Gastroesophageal sphincter (tissue), 3 donors: ENCODE results near the gene GC.

ENCODE experiments used
- POLR2A ChIP-seq, 2 donors: fragments of 450-650 bp; IDR thresholded peaks; one replicate each; pipeline ENCODE4 v1.6.1; 2017; ENCODE audit warnings: antibody characterized with exemption in 2 of 2, mild to moderate bottlenecking in 2 of 2, moderate library complexity in 1 of 2
- POLR2AphosphoS5 ChIP-seq: sonication (generic); formaldehyde crosslinking; IDR thresholded peaks from one replicate; pipeline ENCODE4 v1.6.1; 2017; ENCODE audit warnings: antibody characterized with exemption
- TF ChIP-seq, protein P1 (sequence below), 4 experiments: fragments of 200-600 bp in 2 of 4; fragments of 450-650 bp in 2 of 4; sonication (generic) in 1 of 4; IDR thresholded peaks; one replicate each; pipeline ENCODE4 v1.5.1; 2017 to 2019; ENCODE audit warnings: antibody characterized with exemption in 4 of 4, mild to moderate bottlenecking in 2 of 4, moderate library complexity in 2 of 4

DNA sequence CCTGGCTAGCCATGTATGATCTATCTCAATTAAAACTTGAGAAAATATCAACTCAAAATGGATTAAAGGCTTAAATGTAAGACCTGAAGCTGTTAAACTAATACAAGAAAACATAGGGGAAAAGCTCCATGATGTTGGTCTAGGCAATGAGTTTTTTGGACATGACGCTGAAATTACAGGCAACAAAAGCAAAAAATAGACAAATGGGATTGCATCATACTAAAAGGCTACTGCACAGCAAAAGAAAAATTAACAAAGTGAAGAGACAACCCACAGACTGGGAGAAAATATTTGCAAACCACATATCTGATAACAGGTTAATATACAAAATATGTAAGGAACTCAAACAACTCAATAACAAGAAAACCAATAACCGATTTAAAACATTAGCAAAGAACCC is 8.4 kb downstream of the GC start:
- TF ChIP-seq, protein P1, sequence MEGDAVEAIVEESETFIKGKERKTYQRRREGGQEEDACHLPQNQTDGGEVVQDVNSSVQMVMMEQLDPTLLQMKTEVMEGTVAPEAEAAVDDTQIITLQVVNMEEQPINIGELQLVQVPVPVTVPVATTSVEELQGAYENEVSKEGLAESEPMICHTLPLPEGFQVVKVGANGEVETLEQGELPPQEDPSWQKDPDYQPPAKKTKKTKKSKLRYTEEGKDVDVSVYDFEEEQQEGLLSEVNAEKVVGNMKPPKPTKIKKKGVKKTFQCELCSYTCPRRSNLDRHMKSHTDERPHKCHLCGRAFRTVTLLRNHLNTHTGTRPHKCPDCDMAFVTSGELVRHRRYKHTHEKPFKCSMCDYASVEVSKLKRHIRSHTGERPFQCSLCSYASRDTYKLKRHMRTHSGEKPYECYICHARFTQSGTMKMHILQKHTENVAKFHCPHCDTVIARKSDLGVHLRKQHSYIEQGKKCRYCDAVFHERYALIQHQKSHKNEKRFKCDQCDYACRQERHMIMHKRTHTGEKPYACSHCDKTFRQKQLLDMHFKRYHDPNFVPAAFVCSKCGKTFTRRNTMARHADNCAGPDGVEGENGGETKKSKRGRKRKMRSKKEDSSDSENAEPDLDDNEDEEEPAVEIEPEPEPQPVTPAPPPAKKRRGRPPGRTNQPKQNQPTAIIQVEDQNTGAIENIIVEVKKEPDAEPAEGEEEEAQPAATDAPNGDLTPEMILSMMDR (IDR thresholded peaks at IDR 0.05) = no peak
- TF ChIP-seq POLR2A (IDR thresholded peaks at IDR 0.05) (no peak), POLR2AphosphoS5 (no peak)
